Measurements from ENCODE around the gene WAC. TPM values are rescaled to one million over a fixed set of nuclear protein-coding genes. Genes with fewer than 3 reads are reported as not detected.
"Not testable (repeated sequence)": the region's sequence is repeated elsewhere in the genome, so short reads cannot be mapped to it uniquely, and the experiment has no call there.

Gene WAC
- total RNA-seq, 8 experiments from 2014 or later: 54.6 to 142 (median 76.6) TPM

- Histone ChIP-seq H3K4me1 (replicated peaks in 1 of 2) (no peaks in the 10 kb centered on the region), H3K4me3 (no peak overlapping the region), H3K27ac (no peak overlapping the region)
- ATAC-seq (replicated peaks in 6 of 8): no peak
- 6 to 91% (median 65%) methylated on average over 1 to 5 of the region's 5 CpGs; no CpG with 5 or more reads in 2 of the 10 experiments for WGBS, 10 experiments
- in situ Hi-C loops (cut with MboI; ENCODE audit: low pct_unique_long_range_greater_than_20kb in 2 of 9, low sequenced_read_pairs in 9 of 9, unreplicated experiment in 9 of 9): loop anchor here in 2 of 9 experiments (25.0 kb wide), 1 partner anchor 675 kb away; no protein-coding TSS in a partner anchor
Measured at GRCh38 chr10:28637346-28637745, 104.4 kb downstream of the WAC start.

GRCh38 chr10:28638392-28638791 is 105.5 kb downstream of the WAC start:
- no peak overlapping the region for H3K4me3 ChIP-seq
- no peak overlapping the region for H3K27ac ChIP-seq
- H3K4me1 ChIP-seq (replicated peaks in 1 of 2): no peaks in the 10 kb centered on the region
- ATAC-seq (replicated peaks in 6 of 8): no peak
- in situ Hi-C loops (cut with MboI; ENCODE audit: low pct_unique_long_range_greater_than_20kb in 2 of 9, low sequenced_read_pairs in 9 of 9, unreplicated experiment in 9 of 9): loop anchor here in 2 of 9 experiments (25.0 kb wide), 1 partner anchor 674 kb away; no protein-coding TSS in a partner anchor

DNA sequence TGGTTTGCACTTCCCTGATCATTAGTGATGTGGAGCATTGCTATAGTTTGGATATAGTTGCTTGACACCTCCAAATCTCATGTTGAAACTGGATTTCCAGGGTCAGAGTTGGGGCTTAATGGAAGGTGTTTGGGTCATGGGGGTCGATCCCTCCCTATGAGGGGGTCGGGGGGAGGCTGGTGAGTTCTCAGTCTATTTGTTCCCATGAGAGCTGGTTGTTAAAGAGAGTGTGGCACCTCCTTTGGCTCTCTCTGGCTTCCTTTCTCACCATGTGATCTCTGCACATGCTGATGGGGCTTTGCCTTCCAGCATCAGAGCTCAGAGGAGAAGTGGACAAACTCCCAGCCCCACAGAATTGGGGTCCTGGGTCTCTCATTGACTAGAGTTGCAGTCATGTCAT is 107.6 kb downstream of the WAC start:
- no peak for ATAC-seq (replicated peaks in 6 of 8)
- in situ Hi-C loops (cut with MboI; ENCODE audit: low pct_unique_long_range_greater_than_20kb in 2 of 9, low sequenced_read_pairs in 9 of 9, unreplicated experiment in 9 of 9): loop anchor here in 2 of 9 experiments (25.0 kb wide), 1 partner anchor 672 kb away; no protein-coding TSS in a partner anchor
- no peak overlapping the region for H3K27ac ChIP-seq
- 0 to 93% (median 75%) methylated on average over 1 to 2 of the region's 2 CpGs; no CpG with 5 or more reads in 7 of the 10 experiments for WGBS, 10 experiments
- H3K4me1 ChIP-seq (replicated peaks in 1 of 2): no peaks in the 10 kb centered on the region
- H3K4me3 ChIP-seq: no peak overlapping the region

- WGBS, 10 experiments: 7 to 100% (median 20%) methylated on average over 1 to 2 of the region's 5 CpGs; no CpG with 5 or more reads in 7 of the 10 experiments
- Histone ChIP-seq H3K27ac (no peak overlapping the region), H3K4me3 (no peak overlapping the region), H3K4me1 (replicated peaks in 1 of 2) (no peaks in the 10 kb centered on the region)
- no peak for ATAC-seq (replicated peaks in 6 of 8)
- in situ Hi-C loops (cut with MboI; ENCODE audit: low pct_unique_long_range_greater_than_20kb in 2 of 9, low sequenced_read_pairs in 9 of 9, unreplicated experiment in 9 of 9): loop anchor here in 2 of 9 experiments (25.0 kb wide), 1 partner anchor 668 kb away; no protein-coding TSS in a partner anchor
Measured at GRCh38 chr10:28644647-28645046, 111.7 kb downstream of the WAC start.

GRCh38 chr10:28652106-28652505 is 119.2 kb downstream of the WAC start:
- ATAC-seq (replicated peaks in 6 of 8): no peak
- Histone ChIP-seq H3K4me3 (no peak overlapping the region), H3K4me1 (replicated peaks in 1 of 2) (no peaks in the 10 kb centered on the region), H3K27ac (no peak overlapping the region)
- in situ Hi-C loops (cut with MboI; ENCODE audit: low pct_unique_long_range_greater_than_20kb in 2 of 9, low sequenced_read_pairs in 9 of 9, unreplicated experiment in 9 of 9): loop anchor here in 3 of 9 experiments (25.0 kb wide), 1 partner anchor 660 kb away; no protein-coding TSS in a partner anchor
- WGBS, 10 experiments: 67 to 100% (median 100%) methylated on average over 2 of the region's 2 CpGs; no CpG with 5 or more reads in 1 of the 10 experiments

GRCh38 chr10:28652703-28653102 is 119.8 kb downstream of the WAC start:
- no peaks in the 10 kb centered on the region for H3K4me1 ChIP-seq (replicated peaks in 1 of 2)
- 35 to 100% (median 84%) methylated on average over 1 to 5 of the region's 5 CpGs; no CpG with 5 or more reads in 3 of the 10 experiments for WGBS, 10 experiments
- H3K27ac ChIP-seq: no peak overlapping the region
- in situ Hi-C loops (cut with MboI; ENCODE audit: low pct_unique_long_range_greater_than_20kb in 2 of 9, low sequenced_read_pairs in 9 of 9, unreplicated experiment in 9 of 9): loop anchor here in 3 of 9 experiments (25.0 kb wide), 1 partner anchor 660 kb away; no protein-coding TSS in a partner anchor
- ATAC-seq (replicated peaks in 6 of 8): peak in 3 of 8 experiments; percentile 23 to 57 (median 39)
- H3K4me3 ChIP-seq: no peak overlapping the region

GRCh38 chr10:28658824-28659223 is 125.9 kb downstream of the WAC start:
- not testable (repeated sequence) for H3K4me3 ChIP-seq; ATAC-seq (replicated peaks in 6 of 8); H3K27ac ChIP-seq; H3K4me1 ChIP-seq (replicated peaks in 1 of 2)
- in situ Hi-C loops (cut with MboI; ENCODE audit: low pct_unique_long_range_greater_than_20kb in 2 of 9, low sequenced_read_pairs in 9 of 9, unreplicated experiment in 9 of 9): loop anchor here in 3 of 9 experiments (25.0 kb wide), 1 partner anchor 653 kb away; no protein-coding TSS in a partner anchor
- WGBS, 10 experiments: 27 to 92% (median 59%) methylated on average over 1 to 6 of the region's 7 CpGs; no CpG with 5 or more reads in 4 of the 10 experiments

GRCh38 chr10:28661035-28661434 is 128.1 kb downstream of the WAC start:
- Histone ChIP-seq H3K27ac (no peak overlapping the region), H3K4me1 (replicated peaks in 1 of 2) (peaks cover 0 to 3% of the 10 kb centered on the region in 2 donors), H3K4me3 (no peak overlapping the region)
- in situ Hi-C loops (cut with MboI; ENCODE audit: low pct_unique_long_range_greater_than_20kb in 2 of 9, low sequenced_read_pairs in 9 of 9, unreplicated experiment in 9 of 9): loop anchor here (10.0 to 25.0 kb wide), 3 partner anchors 324 to 651 kb away; no protein-coding TSS in a partner anchor
- ATAC-seq (replicated peaks in 6 of 8): peak in 3 of 8 experiments; percentile 64 to 92 (median 91)
- 0 to 80% (median 30%) methylated on average over 1 to 3 of the region's 3 CpGs; no CpG with 5 or more reads in 5 of the 10 experiments for WGBS, 10 experiments

DNA sequence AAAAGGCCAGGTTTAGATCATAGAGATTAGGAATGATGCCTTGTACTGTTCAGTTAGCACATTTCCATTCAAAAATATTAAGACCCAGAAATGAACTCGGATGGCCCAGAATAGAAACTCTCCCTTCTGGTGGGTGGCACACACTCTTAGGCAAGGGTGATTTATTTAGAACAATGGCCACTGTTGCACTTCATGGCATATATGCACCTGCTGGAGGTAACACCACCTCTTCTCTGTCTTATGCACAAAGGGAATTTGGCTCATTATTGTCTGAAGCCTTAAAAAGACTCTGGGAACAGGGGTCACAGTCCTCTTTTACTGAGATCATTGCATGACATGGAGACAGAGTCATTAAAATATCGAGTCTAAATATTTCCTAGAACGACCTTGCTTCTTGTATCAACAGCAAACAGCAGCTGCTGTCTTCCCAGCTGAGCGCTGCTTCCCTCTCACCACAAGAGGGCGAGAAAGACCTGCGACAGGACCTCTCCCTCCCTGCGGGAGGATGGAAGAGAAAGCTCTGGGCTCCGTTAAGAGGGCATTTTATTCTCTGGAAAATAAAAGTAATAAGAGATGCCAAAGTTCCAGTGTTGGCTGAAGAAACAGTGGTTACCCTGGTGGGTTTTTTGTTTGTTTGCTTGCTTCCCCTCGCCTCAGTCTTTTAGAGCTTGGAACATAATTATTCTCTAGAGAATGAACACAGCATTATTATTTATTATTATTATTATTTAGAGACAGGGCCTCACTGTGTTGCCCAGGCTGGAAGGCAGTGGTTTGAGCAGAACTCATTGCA is 130.9 kb downstream of the WAC start:
- 0 to 71% (median 5%) methylated on average over 1 to 8 of the region's 9 CpGs for WGBS, 10 experiments
- Histone ChIP-seq H3K4me3 (no peak overlapping the region), H3K27ac (no peak overlapping the region), H3K4me1 (replicated peaks in 1 of 2) (peaks cover 0 to 5% of the 10 kb centered on the region in 2 donors)
- ATAC-seq (replicated peaks in 6 of 8): peak; percentile 48 to 80 (median 69)
- in situ Hi-C loops (cut with MboI; ENCODE audit: low pct_unique_long_range_greater_than_20kb in 2 of 9, low sequenced_read_pairs in 9 of 9, unreplicated experiment in 9 of 9): loop anchor here (10.0 to 25.0 kb wide), 3 partner anchors 321 to 649 kb away; no protein-coding TSS in a partner anchor

- no peak overlapping the region for H3K4me3 ChIP-seq
- WGBS, 10 experiments: 0 to 92% (median 54%) methylated on average over 1 to 6 of the region's 6 CpGs; no CpG with 5 or more reads in 1 of the 10 experiments
- H3K27ac ChIP-seq: no peak overlapping the region
- no peak for ATAC-seq (replicated peaks in 6 of 8)
- in situ Hi-C loops (cut with MboI; ENCODE audit: low pct_unique_long_range_greater_than_20kb in 2 of 9, low sequenced_read_pairs in 9 of 9, unreplicated experiment in 9 of 9): loop anchor here (10.0 to 25.0 kb wide), 3 partner anchors 320 to 648 kb away; no protein-coding TSS in a partner anchor
- H3K4me1 ChIP-seq (replicated peaks in 1 of 2): peaks cover 0 to 5% of the 10 kb centered on the region in 2 donors
Measured at GRCh38 chr10:28664369-28664740, 131.4 kb downstream of the WAC start.

DNA sequence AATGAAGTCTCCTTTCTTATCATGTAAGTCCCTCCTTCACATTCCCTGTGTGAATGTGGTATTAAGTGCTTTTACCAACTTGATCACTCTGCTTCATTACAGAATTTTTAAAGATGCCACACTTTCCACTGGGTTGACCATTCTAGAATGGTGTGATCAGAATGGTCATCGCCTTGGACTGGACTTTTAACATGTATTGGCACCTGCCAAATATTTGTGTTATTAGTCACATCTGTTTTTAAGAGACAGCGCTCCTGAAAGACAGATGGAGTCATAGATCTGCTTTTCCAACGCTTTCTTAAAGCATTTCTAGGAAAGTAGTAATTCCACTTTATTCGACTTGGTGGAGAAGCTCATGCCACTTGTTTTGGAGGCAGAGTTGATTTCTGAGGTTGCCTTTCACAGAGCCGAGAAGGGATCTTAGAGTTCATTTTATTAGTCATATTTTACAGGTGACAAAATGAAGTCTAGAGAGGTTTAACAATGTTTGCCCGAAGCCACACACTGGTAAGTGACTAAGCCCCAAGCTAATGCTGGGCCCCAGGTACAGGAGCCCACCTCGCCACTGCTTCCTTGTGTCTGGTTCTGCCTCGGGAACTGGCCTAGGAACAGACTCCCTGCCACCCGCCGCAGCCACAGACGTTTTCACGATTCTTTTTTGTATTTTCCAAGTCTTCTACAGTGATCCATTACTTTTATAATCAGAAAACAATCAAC is 134.0 kb downstream of the WAC start:
- in situ Hi-C loops (cut with MboI; ENCODE audit: low pct_unique_long_range_greater_than_20kb in 2 of 9, low sequenced_read_pairs in 9 of 9, unreplicated experiment in 9 of 9): loop anchor here (10.0 to 25.0 kb wide), 3 partner anchors 318 to 645 kb away; no protein-coding TSS in a partner anchor
- Histone ChIP-seq H3K4me3 (no peak overlapping the region), H3K4me1 (replicated peaks in 1 of 2) (peaks cover 0 to 5% of the 10 kb centered on the region in 2 donors), H3K27ac (no peak overlapping the region)
- WGBS, 10 experiments: 48 to 94% (median 85%) methylated on average over 1 to 11 of the region's 12 CpGs
- ATAC-seq (replicated peaks in 6 of 8): no peak

DNA sequence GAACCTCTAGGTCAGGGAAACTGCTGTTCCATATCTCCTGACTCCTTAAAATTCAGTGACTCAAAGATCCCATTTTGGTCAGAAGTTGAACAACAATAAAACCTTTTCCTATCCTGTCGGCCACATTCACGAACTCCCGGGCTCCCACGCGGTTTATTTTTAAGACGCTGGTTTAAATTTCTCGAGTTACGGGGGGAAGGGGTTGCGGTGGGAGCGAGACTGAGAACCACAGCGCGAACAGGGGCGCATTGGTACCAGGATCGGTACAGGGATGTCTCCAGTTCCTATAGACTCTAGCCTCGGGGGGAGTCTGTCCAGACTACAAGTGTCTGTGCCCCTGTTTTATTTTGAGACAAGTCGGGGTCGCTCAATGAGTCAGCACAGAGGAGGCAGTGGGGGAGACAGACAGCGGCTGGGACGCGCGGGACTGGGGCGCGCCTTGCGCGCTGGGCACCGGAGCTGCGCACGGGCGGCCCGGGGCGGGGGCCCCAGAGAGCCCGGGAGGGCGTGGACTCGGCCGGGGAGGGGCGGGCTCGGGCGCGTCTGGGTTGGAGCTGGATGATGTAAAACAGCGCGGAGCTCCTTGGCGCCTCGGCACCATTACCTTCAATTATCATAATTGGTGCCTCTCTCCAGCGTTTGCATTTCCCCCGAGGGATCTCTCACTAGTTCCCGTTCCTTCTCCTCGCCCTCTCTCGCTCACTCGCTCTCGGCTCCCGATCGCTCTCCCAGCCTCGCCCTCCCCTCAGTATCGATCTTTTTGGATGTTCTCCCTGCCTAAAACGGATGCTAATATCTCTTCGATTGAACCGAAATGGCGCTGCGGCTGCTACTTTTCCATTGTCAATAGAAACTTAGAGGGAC is 135.7 kb downstream of the WAC start:
- in situ Hi-C loops (cut with MboI; ENCODE audit: low pct_unique_long_range_greater_than_20kb in 2 of 9, low sequenced_read_pairs in 9 of 9, unreplicated experiment in 9 of 9): loop anchor here (10.0 to 25.0 kb wide), 3 partner anchors 316 to 644 kb away; no protein-coding TSS in a partner anchor
- Histone ChIP-seq H3K4me3 (peak overlapping the region; percentile 31 to 47 (median 39)), H3K27ac (no peak overlapping the region), H3K4me1 (replicated peaks in 1 of 2) (peaks cover 0 to 4% of the 10 kb centered on the region in 2 donors)
- ATAC-seq (replicated peaks in 6 of 8): peak; percentile 93 to 98 (median 95)
- WGBS, 10 experiments: 0 to 10% (median 3%) methylated on average over 1 to 26 of the region's 59 CpGs; no CpG with 5 or more reads in 1 of the 10 experiments
